Thyroid gland (tissue), 4 donors: ENCODE measurements around the gene ATPAF1. TPM values are rescaled to one million over a fixed set of nuclear protein-coding genes. Genes with fewer than 3 reads are reported as not detected.

Experiments used
- DNase-seq, 2 donors: peaks; one replicate each; pipeline ENCODE4 v3.0.0-alpha.2; 2019
- H3K27ac ChIP-seq, 3 donors: fragments of 200-600 bp; sonication (generic); 1 replicate in 2 of 3; 2 replicates in 1 of 3; pipeline ENCODE4 v1.5.1; 2016 to 2019; ENCODE audit warnings: mild to moderate bottlenecking in 1 of 3, moderate library complexity in 1 of 3
- H3K27me3 ChIP-seq: fragments of 200-600 bp; sonication (generic); one replicate; pipeline ENCODE4 v1.5.1; 2019
- H3K36me3 ChIP-seq, 2 donors: fragments of 200-600 bp; sonication (generic); one replicate each; pipeline ENCODE4 v1.5.1; 2016 to 2019
- H3K4me1 ChIP-seq, 2 donors: fragments of 200-600 bp; sonication (generic); one replicate each; pipeline ENCODE4 v1.5.1; 2017 to 2019
- H3K4me3 ChIP-seq, 3 donors: fragments of 200-600 bp; sonication (generic); replicated peaks in 1 of 3; 1 replicate in 2 of 3; 2 replicates in 1 of 3; pipeline ENCODE4 v1.5.1; 2016; ENCODE audit warnings: mild to moderate bottlenecking in 1 of 3
- H3K9me3 ChIP-seq: fragments of 200-600 bp; sonication (generic); one replicate; pipeline ENCODE4 v1.5.1; 2017
- POLR2A ChIP-seq, 2 donors: fragments of 450-650 bp; IDR thresholded peaks; one replicate each; pipeline ENCODE4 v1.6.1; 2017; ENCODE audit warnings: antibody characterized with exemption in 2 of 2, mild to moderate bottlenecking in 2 of 2, moderate library complexity in 1 of 2
- WGBS, 2 donors: methylation state at CpG; one replicate each; pipeline ENCODE4 v1.1.5; 2017; 5-methylcytosine and 5-hydroxymethylcytosine counted together
- intact Hi-C: fragments of 100-400 bp; cut with DNase I; formaldehyde crosslinking; loops from one replicate; pipeline ENCODE4 v1.15.1; 2023
- total RNA-seq, 4 donors: library from RNA; depleted of rRNA; stranded (reverse); fragments of >200 nt; gene quantifications; one replicate each; pipeline ENCODE4 v1.2.3, GENCODE V29; 2016
- TF ChIP-seq, protein P1 (sequence below), 6 experiments: fragments of 200-600 bp in 3 of 6; fragments of 450-650 bp in 3 of 6; sonication (generic) in 3 of 6; IDR thresholded peaks; one replicate each; pipeline ENCODE4 v1.5.1; 2016 to 2019; ENCODE audit warnings: antibody characterized with exemption in 6 of 6, mild to moderate bottlenecking in 2 of 6, inconsistent platforms in 1 of 6, moderate library complexity in 1 of 6

The ATPAF1 gene
- total RNA-seq, 4 donors from 2014 or later: 48.0 to 85.6 (median 56.3) TPM

GRCh38 chr1:46687093-46687659, 19.0 kb upstream of the ATPAF1 start:
- no peaks in the 10 kb centered on the region for H3K9me3 ChIP-seq
- 47 to 59% methylated on average over 2 of the region's 2 CpGs for WGBS, 2 donors
- H3K27ac ChIP-seq: no peak overlapping the region
- intact Hi-C loops: no loop called here
- DNase-seq: peak; percentile 89 to 93
- H3K27me3 ChIP-seq: no peaks in the 10 kb centered on the region
- H3K36me3 ChIP-seq: peaks cover 43 to 47% of the 10 kb centered on the region in 2 donors
- no peak overlapping the region for H3K4me3 ChIP-seq
- TF ChIP-seq, protein P1, sequence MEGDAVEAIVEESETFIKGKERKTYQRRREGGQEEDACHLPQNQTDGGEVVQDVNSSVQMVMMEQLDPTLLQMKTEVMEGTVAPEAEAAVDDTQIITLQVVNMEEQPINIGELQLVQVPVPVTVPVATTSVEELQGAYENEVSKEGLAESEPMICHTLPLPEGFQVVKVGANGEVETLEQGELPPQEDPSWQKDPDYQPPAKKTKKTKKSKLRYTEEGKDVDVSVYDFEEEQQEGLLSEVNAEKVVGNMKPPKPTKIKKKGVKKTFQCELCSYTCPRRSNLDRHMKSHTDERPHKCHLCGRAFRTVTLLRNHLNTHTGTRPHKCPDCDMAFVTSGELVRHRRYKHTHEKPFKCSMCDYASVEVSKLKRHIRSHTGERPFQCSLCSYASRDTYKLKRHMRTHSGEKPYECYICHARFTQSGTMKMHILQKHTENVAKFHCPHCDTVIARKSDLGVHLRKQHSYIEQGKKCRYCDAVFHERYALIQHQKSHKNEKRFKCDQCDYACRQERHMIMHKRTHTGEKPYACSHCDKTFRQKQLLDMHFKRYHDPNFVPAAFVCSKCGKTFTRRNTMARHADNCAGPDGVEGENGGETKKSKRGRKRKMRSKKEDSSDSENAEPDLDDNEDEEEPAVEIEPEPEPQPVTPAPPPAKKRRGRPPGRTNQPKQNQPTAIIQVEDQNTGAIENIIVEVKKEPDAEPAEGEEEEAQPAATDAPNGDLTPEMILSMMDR (IDR thresholded peaks at IDR 0.05): no peak
- no peak for TF ChIP-seq POLR2A (IDR thresholded peaks at IDR 0.05)
- peaks cover 0 to 10% of the 10 kb centered on the region in 2 donors for H3K4me1 ChIP-seq

DNA sequence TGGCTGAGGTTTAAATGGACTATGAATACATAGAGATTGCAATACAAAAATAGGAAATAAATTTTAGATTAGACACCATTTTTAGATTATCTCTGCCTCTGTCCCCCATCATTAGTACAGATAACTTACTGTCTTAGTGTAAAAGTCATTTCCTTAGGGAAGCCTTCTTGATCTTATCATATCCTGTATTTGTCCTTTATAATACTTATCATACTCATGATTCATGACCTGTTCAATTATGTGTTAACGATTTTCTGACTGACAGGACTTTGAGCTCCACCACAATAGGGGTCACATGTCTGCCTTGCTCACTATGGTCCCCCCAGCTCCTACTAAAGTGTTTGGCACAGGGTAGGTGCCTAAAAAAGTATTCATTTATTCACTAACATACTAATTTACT, 18.1 kb upstream of the ATPAF1 start:
- no peak overlapping the region for H3K27ac ChIP-seq
- H3K4me3 ChIP-seq: no peak overlapping the region
- 63 to 65% methylated on average over 1 of the region's 1 CpG for WGBS, 2 donors
- no peaks in the 10 kb centered on the region for H3K27me3 ChIP-seq
- H3K4me1 ChIP-seq: peaks cover 0 to 10% of the 10 kb centered on the region in 2 donors
- no peaks in the 10 kb centered on the region for H3K9me3 ChIP-seq
- H3K36me3 ChIP-seq: peaks cover 43 to 50% of the 10 kb centered on the region in 2 donors
- TF ChIP-seq POLR2A (IDR thresholded peaks at IDR 0.05): no peak
- TF ChIP-seq, protein P1 (IDR thresholded peaks at IDR 0.05): no peak
- no peak for DNase-seq
- intact Hi-C loops: no loop called here

DNA sequence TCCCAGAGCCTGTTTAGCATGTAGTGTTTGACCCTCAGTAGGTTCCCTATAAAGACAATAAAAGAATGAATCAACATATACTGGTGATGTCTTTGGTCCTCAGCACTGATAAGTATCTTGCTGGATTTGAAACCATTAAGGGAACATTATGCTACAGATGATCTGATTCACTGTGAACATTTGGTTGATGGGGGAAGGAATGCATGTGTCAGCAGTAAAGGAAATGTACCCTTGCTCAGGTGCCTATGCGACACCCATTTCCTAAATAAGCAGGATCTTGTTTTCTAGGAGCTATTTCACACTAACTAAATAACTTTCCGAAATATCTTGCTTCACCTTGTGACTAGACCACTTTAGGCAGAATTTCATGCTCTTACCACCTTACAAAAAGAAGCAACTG, 16.5 kb upstream of the ATPAF1 start:
- WGBS, 2 donors: 93 to 98% methylated on average over 2 of the region's 2 CpGs
- no peak overlapping the region for H3K27ac ChIP-seq
- H3K4me1 ChIP-seq: peaks cover 0 to 10% of the 10 kb centered on the region in 2 donors
- DNase-seq: no peak
- no peak for TF ChIP-seq POLR2A (IDR thresholded peaks at IDR 0.05)
- TF ChIP-seq, protein P1 (IDR thresholded peaks at IDR 0.05): no peak
- intact Hi-C loops: no loop called here
- H3K9me3 ChIP-seq: no peaks in the 10 kb centered on the region
- no peaks in the 10 kb centered on the region for H3K27me3 ChIP-seq
- H3K4me3 ChIP-seq: no peak overlapping the region
- H3K36me3 ChIP-seq: peaks cover 45 to 48% of the 10 kb centered on the region in 2 donors

GRCh38 chr1:46682064-46682463, 13.9 kb upstream of the ATPAF1 start:
- DNase-seq: no peak
- Histone ChIP-seq H3K27me3 (no peaks in the 10 kb centered on the region), H3K4me3 (no peak overlapping the region), H3K4me1 (peaks cover 0 to 2% of the 10 kb centered on the region in 2 donors), H3K9me3 (no peaks in the 10 kb centered on the region), H3K36me3 (peaks cover 44 to 45% of the 10 kb centered on the region in 2 donors), H3K27ac (no peak overlapping the region)
- intact Hi-C loops: no loop called here
- WGBS, 2 donors: 57 to 61% methylated on average over 1 of the region's 1 CpG
- TF ChIP-seq, protein P1 (IDR thresholded peaks at IDR 0.05): no peak
- no peak for TF ChIP-seq POLR2A (IDR thresholded peaks at IDR 0.05)

DNA sequence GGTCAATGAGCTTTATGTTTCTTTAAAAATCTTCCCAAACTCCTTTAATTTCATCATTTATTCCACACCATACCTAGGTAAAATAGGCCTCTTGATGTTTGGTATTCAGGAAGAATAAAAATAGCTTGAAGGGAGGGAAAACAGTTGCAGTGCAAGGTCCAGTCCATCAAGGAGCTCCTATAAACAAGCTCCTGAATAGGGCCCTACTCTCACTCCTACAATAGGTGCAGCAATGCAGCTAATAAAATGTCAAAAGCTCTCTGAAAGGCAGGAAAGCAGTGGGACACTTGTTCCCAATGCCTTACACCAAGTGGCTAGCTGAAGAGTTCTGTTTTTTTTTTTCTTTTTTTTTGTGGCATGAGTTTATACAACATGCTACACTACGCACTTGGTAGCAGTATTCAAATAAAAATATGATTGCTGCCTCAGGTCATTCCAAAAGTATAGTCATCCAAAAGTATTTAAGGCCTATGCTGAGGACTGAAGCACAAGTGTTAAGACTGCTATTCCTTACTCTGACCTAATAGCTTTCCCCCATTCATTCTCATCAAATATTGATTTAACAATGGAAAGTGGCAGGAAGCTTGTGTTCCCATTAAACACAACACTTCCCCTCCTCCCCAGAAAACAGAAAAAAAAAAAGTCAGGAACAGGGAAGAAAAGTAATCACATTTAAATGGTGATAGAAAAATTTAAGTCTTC, 13.3 kb upstream of the ATPAF1 start:
- no peak for DNase-seq
- no peak for TF ChIP-seq POLR2A (IDR thresholded peaks at IDR 0.05)
- TF ChIP-seq, protein P1 (IDR thresholded peaks at IDR 0.05): no peak
- intact Hi-C loops: no loop called here
- H3K27me3 ChIP-seq: no peaks in the 10 kb centered on the region
- peaks cover 44 to 45% of the 10 kb centered on the region in 2 donors for H3K36me3 ChIP-seq
- 85 to 92% methylated on average over 1 of the region's 1 CpG for WGBS, 2 donors
- H3K27ac ChIP-seq: no peak overlapping the region
- H3K9me3 ChIP-seq: no peaks in the 10 kb centered on the region
- H3K4me3 ChIP-seq: no peak overlapping the region
- H3K4me1 ChIP-seq: no peaks in the 10 kb centered on the region
